Astrocyte of the hippocampus (primary cell): ENCODE results near the gene SPIRE2.
"Not testable (repeated sequence)": the region's sequence is repeated elsewhere in the genome, so short reads cannot be mapped to it uniquely, and the experiment has no call there.

Experiments used
- DNase-seq: peaks from one replicate; pipeline ENCODE4 v3.0.0; 2011; ENCODE audit warnings: low read depth, low spot score

Gene SPIRE2

GRCh38 chr16:89811321-89811720 lies 17.0 kb upstream of the SPIRE2 start:
- no peak for DNase-seq

GRCh38 chr16:89815639-89816348 lies 12.5 kb upstream of the SPIRE2 start:
- DNase-seq: peak; percentile 27

GRCh38 chr16:89818851-89819403 lies 9.3 kb upstream of the SPIRE2 start:
- DNase-seq: not testable (repeated sequence)

- DNase-seq: not testable (repeated sequence)
Measured at GRCh38 chr16:89819448-89819847, 8.8 kb upstream of the SPIRE2 start.

- no peak for DNase-seq
Measured at GRCh38 chr16:89821438-89822187, 6.7 kb upstream of the SPIRE2 start.

GRCh38 chr16:89822188-89823086 lies 5.8 kb upstream of the SPIRE2 start:
- DNase-seq: no peak

GRCh38 chr16:89823087-89823823 lies 5.0 kb upstream of the SPIRE2 start:
- DNase-seq: no peak

- DNase-seq: not testable (repeated sequence)
Measured at GRCh38 chr16:89823824-89824148, 4.5 kb upstream of the SPIRE2 start.

GRCh38 chr16:89826531-89827382 lies 1.5 kb upstream of the SPIRE2 start:
- no peak for DNase-seq

GRCh38 chr16:89827383-89828198 lies 684 bp upstream of the SPIRE2 start:
- peak; percentile 76 for DNase-seq

GRCh38 chr16:89828870-89829629 lies 775 bp downstream of the SPIRE2 start:
- no peak for DNase-seq

- DNase-seq: no peak
Measured at GRCh38 chr16:89829630-89830437, 1.6 kb downstream of the SPIRE2 start.

GRCh38 chr16:89831810-89832328 lies 3.6 kb downstream of the SPIRE2 start:
- DNase-seq: no peak

- not testable (repeated sequence) for DNase-seq
Measured at GRCh38 chr16:89833664-89834363, 5.5 kb downstream of the SPIRE2 start.

GRCh38 chr16:89834813-89835363 lies 6.6 kb downstream of the SPIRE2 start:
- DNase-seq: not testable (repeated sequence)

- not testable (repeated sequence) for DNase-seq
Measured at GRCh38 chr16:89836484-89836883, 8.2 kb downstream of the SPIRE2 start.
